GM12891 (cell line): ENCODE results near the gene MARVELD1.

Experiments
- POLR2A ChIP-seq: IDR thresholded peaks from 2 replicates; pipeline ENCODE4 v1.6.1; 2011; ENCODE audit warnings: low read depth, low read length, control low read depth
- POLR2AphosphoS5 ChIP-seq: IDR thresholded peaks from 2 replicates; pipeline ENCODE4 v1.6.1; 2011; ENCODE audit warnings: low read depth, low read length, control low read depth
- TAF1 ChIP-seq: IDR thresholded peaks from 2 replicates; pipeline ENCODE4 v1.6.1; 2011; ENCODE audit warnings: low read depth, low read length, control low read depth

DNA sequence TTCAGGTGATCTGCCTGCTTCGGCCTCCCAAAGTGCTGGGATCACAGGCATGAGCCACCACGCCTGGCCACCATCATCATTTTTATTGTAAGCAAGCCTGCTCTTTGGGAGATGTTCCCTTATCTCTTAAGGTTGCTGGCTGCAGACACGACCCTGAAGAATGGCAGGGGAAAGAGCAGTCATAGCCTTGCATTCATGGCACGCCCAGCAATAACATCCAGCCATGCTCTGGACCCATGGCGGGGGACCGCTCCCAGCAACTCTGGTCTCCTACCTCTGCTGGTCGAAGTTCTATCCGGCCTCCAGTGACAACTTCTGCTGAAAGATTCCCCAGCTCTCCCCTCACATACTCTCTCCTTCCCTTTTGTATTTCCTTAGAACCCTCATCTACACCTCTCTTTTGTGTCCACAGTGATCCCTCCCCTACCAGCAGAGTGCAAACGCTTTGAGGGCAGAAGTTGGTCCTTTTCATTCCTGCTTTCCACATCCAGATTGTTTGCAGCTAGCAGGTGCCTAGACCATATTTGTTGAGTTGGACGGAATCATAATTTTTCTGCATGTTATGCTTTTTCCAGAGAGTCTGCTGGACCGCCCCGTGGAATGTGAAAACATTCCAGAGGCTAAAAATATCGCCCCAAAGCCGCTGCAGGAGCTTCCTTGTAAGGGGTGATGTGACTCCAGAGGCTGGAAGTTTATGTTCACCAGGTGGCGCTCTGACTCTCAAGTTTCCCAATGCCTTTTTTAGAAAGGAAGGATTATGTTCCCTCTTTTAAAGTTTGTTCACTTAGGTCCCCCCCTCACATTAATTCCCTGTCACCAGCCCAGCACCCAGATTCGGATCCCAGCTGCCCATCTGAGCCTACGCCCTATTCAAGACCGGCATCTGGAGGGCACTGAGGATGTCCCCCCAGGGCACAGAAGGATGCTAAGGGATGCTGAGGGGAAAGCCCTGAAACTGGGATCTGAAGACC lies 4.3 kb upstream of the MARVELD1 start:
- TF ChIP-seq POLR2A (no peak), POLR2AphosphoS5 (no peak), TAF1 (no peak)
